Nephron progenitor cell (in vitro differentiated cells): ENCODE measurements around the gene SDK1.

Source experiments
- DNase-seq: peaks from one replicate; pipeline ENCODE4 v3.0.0; 2021
- H3K27ac Mint-ChIP-seq: 2 replicates; pipeline ENCODE4 v1.8.0; 2021; ENCODE audit warnings: mild to moderate bottlenecking, moderate library complexity, mixed read lengths
- H3K27me3 Mint-ChIP-seq: 2 replicates; pipeline ENCODE4 v1.8.0; 2021; ENCODE audit warnings: mild to moderate bottlenecking, low read depth, mixed read lengths; ENCODE audit not compliant: poor library complexity
- H3K36me3 Mint-ChIP-seq: 2 replicates; pipeline ENCODE4 v1.8.0; 2021; ENCODE audit warnings: low read depth, mixed read lengths
- H3K4me1 Mint-ChIP-seq: 2 replicates; pipeline ENCODE4 v1.8.0; 2021; ENCODE audit warnings: mixed read lengths
- H3K4me3 Mint-ChIP-seq: 2 replicates; pipeline ENCODE4 v1.8.0; 2021; ENCODE audit warnings: mild to moderate bottlenecking, moderate library complexity, mixed read lengths
- H3K9me3 Mint-ChIP-seq: 2 replicates; pipeline ENCODE4 v1.8.0; 2021; ENCODE audit warnings: mild to moderate bottlenecking, moderate library complexity, mixed read lengths
- CTCF ChIP-seq: fragments of 200-600 bp; sonication (generic); IDR thresholded peaks from 2 replicates; pipeline ENCODE4 v1.5.0; 2021; ENCODE audit warnings: antibody characterized with exemption

SDK1 gene

GRCh38 chr7:4079366-4079765 lies 778.3 kb downstream of the SDK1 start:
- Mint-ChIP-seq H3K36me3 (peaks cover 28% of the 10 kb centered on the region), H3K4me1 (peaks cover 6% of the 10 kb centered on the region), H3K4me3 (no peak overlapping the region), H3K27ac (no peak overlapping the region), H3K27me3 (peaks cover 10% of the 10 kb centered on the region), H3K9me3 (peaks cover 19% of the 10 kb centered on the region)
- no peak for DNase-seq
- TF ChIP-seq CTCF: no peak

GRCh38 chr7:4079956-4080355 lies 778.9 kb downstream of the SDK1 start:
- Mint-ChIP-seq H3K27me3 (peaks cover 10% of the 10 kb centered on the region), H3K9me3 (peaks cover 19% of the 10 kb centered on the region), H3K4me3 (no peak overlapping the region), H3K36me3 (peaks cover 28% of the 10 kb centered on the region), H3K4me1 (peaks cover 4% of the 10 kb centered on the region), H3K27ac (no peak overlapping the region)
- no peak for DNase-seq
- TF ChIP-seq CTCF: no peak

- TF ChIP-seq CTCF: no peak
- no peak for DNase-seq
These were observed 779.9 kb downstream of the SDK1 start for GRCh38 chr7:4080954-4081353.

GRCh38 chr7:4083513-4083912 lies 782.5 kb downstream of the SDK1 start:
- no peak for TF ChIP-seq CTCF
- no peak for DNase-seq
- H3K4me1 Mint-ChIP-seq: peaks cover 7% of the 10 kb centered on the region
- H3K36me3 Mint-ChIP-seq: peaks cover 12% of the 10 kb centered on the region
- no peak overlapping the region for H3K4me3 Mint-ChIP-seq
- no peak overlapping the region for H3K27ac Mint-ChIP-seq
- peaks cover 17% of the 10 kb centered on the region for H3K9me3 Mint-ChIP-seq
- peaks cover 11% of the 10 kb centered on the region for H3K27me3 Mint-ChIP-seq

More at GRCh38 chr7:4080954-4081353, 779.9 kb downstream of the SDK1 start:
- Mint-ChIP-seq H3K4me3 (no peak overlapping the region), H3K9me3 (peaks cover 19% of the 10 kb centered on the region), H3K36me3 (peaks cover 28% of the 10 kb centered on the region), H3K4me1 (no peaks in the 10 kb centered on the region), H3K27me3 (peaks cover 10% of the 10 kb centered on the region), H3K27ac (no peak overlapping the region)

- H3K36me3 Mint-ChIP-seq: peaks cover 5% of the 10 kb centered on the region
- no peak overlapping the region for H3K27ac Mint-ChIP-seq
- H3K9me3 Mint-ChIP-seq: peaks cover 14% of the 10 kb centered on the region
- peaks cover 9% of the 10 kb centered on the region for H3K4me1 Mint-ChIP-seq
- no peak overlapping the region for H3K4me3 Mint-ChIP-seq
- H3K27me3 Mint-ChIP-seq: peaks cover 11% of the 10 kb centered on the region
- DNase-seq: no peak
- TF ChIP-seq CTCF: no peak
These were observed 783.2 kb downstream of the SDK1 start for GRCh38 chr7:4084271-4084670.

- Mint-ChIP-seq H3K9me3 (peaks cover 26% of the 10 kb centered on the region), H3K4me1 (peaks cover 9% of the 10 kb centered on the region), H3K36me3 (peaks cover 16% of the 10 kb centered on the region), H3K27ac (peak overlapping the region; percentile 23), H3K27me3 (peaks cover 10% of the 10 kb centered on the region), H3K4me3 (no peak overlapping the region)
- DNase-seq: no peak
- TF ChIP-seq CTCF: no peak
These were observed 785.1 kb downstream of the SDK1 start for GRCh38 chr7:4085937-4086691.
